ENCODE results near the gene ARFGEF2.
"Not testable (repeated sequence)": the region's sequence is repeated elsewhere in the genome, so short reads cannot be mapped to it uniquely, and the experiment has no call there.

ARFGEF2 gene

DNA sequence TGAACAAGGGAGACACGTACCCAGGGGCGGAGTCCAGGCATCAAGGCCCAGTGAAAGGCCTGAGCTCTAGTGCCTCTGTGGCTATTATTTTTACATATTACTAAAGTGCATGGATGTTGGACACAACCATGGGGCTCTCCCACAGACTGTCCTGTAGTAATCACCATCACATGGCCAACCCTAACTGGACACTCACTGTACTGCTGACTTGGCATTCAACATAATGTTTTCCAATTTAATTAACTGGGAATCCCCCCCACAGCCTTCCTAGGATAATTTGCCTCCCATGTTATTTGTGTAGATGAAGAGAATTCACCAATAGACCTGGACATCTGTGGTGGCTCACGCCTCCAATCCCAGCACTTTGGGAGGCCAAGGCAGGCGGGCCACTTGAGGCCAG, 34.5 kb downstream of the ARFGEF2 start:
- Histone ChIP-seq H3K4me1 (ENCODE audit: insufficient read depth, low read length) (no peaks in the 10 kb centered on the region), H3K27me3 (ENCODE audit: insufficient read depth, low read length) (no peaks in the 10 kb centered on the region), H2AFZ (ENCODE audit: low read depth, low read length) (no peak overlapping the region), H3K36me3 (ENCODE audit: insufficient read depth, low read length) (peaks cover 67% of the 10 kb centered on the region), H3K4me3 (ENCODE audit: low read length) (no peak overlapping the region), H3K9me3 (ENCODE audit: low read length) (no peaks in the 10 kb centered on the region)

- Histone ChIP-seq H3K4me1 (ENCODE audit: insufficient read depth, low read length) (no peaks in the 10 kb centered on the region), H3K9me3 (ENCODE audit: low read length) (no peaks in the 10 kb centered on the region), H3K27me3 (ENCODE audit: insufficient read depth, low read length) (no peaks in the 10 kb centered on the region), H3K36me3 (ENCODE audit: insufficient read depth, low read length) (peaks cover 58% of the 10 kb centered on the region), H3K4me3 (ENCODE audit: low read length) (no peak overlapping the region), H2AFZ (ENCODE audit: low read depth, low read length) (no peak overlapping the region)
Observed at GRCh38 chr20:48957053-48957481, 35.6 kb downstream of the ARFGEF2 start.

DNA sequence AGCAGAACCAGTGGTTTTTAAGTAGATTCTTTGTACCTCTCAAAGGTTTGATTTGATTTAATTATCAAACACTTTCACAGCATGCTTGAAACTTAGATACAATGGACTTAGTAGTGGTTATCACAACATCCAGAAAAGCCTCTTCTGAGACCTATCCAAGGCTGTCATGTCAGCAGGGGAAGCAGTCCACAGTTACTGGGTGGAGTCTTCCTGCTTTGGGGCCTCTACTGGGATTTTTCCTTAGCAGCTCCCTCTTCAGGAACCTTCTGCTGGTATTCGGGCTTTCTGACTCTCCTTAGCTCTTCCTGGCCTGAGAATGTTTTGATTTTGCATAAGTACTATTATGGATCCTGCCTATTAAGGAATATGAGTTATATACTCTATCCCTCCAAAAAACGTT, 36.0 kb downstream of the ARFGEF2 start:
- no peaks in the 10 kb centered on the region for H3K4me1 ChIP-seq (ENCODE audit: insufficient read depth, low read length)
- peaks cover 55% of the 10 kb centered on the region for H3K36me3 ChIP-seq (ENCODE audit: insufficient read depth, low read length)
- no peaks in the 10 kb centered on the region for H3K9me3 ChIP-seq (ENCODE audit: low read length)
- H3K4me3 ChIP-seq (ENCODE audit: low read length) = no peak overlapping the region
- H3K27me3 ChIP-seq (ENCODE audit: insufficient read depth, low read length) = no peaks in the 10 kb centered on the region
- no peak overlapping the region for H2AFZ ChIP-seq (ENCODE audit: low read depth, low read length)

- Histone ChIP-seq H3K4me1 (ENCODE audit: insufficient read depth, low read length) (no peaks in the 10 kb centered on the region), H2AFZ (ENCODE audit: low read depth, low read length) (no peak overlapping the region), H3K36me3 (ENCODE audit: insufficient read depth, low read length) (peaks cover 53% of the 10 kb centered on the region), H3K9me3 (ENCODE audit: low read length) (no peaks in the 10 kb centered on the region), H3K4me3 (ENCODE audit: low read length) (no peak overlapping the region), H3K27me3 (ENCODE audit: insufficient read depth, low read length) (no peaks in the 10 kb centered on the region)
Observed at GRCh38 chr20:48958743-48959142, 37.2 kb downstream of the ARFGEF2 start.

DNA sequence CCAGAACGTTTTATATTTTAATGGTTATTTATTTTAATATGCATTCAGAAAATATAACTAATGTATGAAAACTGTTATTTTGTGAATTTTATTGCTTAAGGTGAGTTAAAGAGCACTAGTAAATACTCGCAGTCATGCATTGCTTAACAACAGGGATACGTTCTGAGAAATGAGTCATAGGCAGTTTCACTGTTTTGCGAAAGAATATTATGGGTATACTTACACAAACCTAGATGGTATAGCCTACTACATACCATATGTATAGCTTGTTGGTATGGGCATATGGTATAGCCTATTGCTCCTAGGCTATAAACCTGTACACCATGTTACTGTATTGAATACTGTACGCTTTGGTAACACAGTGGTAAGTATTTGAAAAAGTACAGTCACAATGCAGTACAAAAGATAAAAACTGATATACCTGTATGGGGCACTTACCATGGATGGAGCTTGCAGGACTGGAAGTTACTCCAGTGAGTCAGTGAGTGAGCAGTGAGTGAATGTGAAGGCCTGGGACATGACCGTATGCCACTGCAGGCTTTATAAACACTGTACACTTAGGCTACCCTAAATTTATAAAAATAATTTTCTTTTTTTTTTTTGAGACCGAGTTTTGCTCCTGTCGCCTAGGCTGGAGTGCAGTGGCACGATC, 38.5 kb downstream of the ARFGEF2 start:
- Histone ChIP-seq H3K4me3 (ENCODE audit: low read length) (no peak overlapping the region), H3K36me3 (ENCODE audit: insufficient read depth, low read length) (peaks cover 46% of the 10 kb centered on the region), H2AFZ (ENCODE audit: low read depth, low read length) (no peak overlapping the region), H3K9me3 (ENCODE audit: low read length) (no peaks in the 10 kb centered on the region), H3K27me3 (ENCODE audit: insufficient read depth, low read length) (no peaks in the 10 kb centered on the region), H3K4me1 (ENCODE audit: insufficient read depth, low read length) (no peaks in the 10 kb centered on the region)

GRCh38 chr20:48962421-48962820, 40.9 kb downstream of the ARFGEF2 start:
- Histone ChIP-seq H3K4me1 (ENCODE audit: insufficient read depth, low read length) (no peaks in the 10 kb centered on the region), H3K4me3 (ENCODE audit: low read length) (no peak overlapping the region), H3K9me3 (ENCODE audit: low read length) (no peaks in the 10 kb centered on the region), H2AFZ (ENCODE audit: low read depth, low read length) (no peak overlapping the region), H3K27me3 (ENCODE audit: insufficient read depth, low read length) (no peaks in the 10 kb centered on the region), H3K36me3 (ENCODE audit: insufficient read depth, low read length) (peaks cover 43% of the 10 kb centered on the region)

GRCh38 chr20:48962976-48963771, 41.7 kb downstream of the ARFGEF2 start:
- no peak overlapping the region for H3K4me3 ChIP-seq (ENCODE audit: low read length)
- H3K36me3 ChIP-seq (ENCODE audit: insufficient read depth, low read length) = peaks cover 40% of the 10 kb centered on the region
- no peak overlapping the region for H2AFZ ChIP-seq (ENCODE audit: low read depth, low read length)
- no peaks in the 10 kb centered on the region for H3K27me3 ChIP-seq (ENCODE audit: insufficient read depth, low read length)
- H3K9me3 ChIP-seq (ENCODE audit: low read length) = no peaks in the 10 kb centered on the region
- no peaks in the 10 kb centered on the region for H3K4me1 ChIP-seq (ENCODE audit: insufficient read depth, low read length)

DNA sequence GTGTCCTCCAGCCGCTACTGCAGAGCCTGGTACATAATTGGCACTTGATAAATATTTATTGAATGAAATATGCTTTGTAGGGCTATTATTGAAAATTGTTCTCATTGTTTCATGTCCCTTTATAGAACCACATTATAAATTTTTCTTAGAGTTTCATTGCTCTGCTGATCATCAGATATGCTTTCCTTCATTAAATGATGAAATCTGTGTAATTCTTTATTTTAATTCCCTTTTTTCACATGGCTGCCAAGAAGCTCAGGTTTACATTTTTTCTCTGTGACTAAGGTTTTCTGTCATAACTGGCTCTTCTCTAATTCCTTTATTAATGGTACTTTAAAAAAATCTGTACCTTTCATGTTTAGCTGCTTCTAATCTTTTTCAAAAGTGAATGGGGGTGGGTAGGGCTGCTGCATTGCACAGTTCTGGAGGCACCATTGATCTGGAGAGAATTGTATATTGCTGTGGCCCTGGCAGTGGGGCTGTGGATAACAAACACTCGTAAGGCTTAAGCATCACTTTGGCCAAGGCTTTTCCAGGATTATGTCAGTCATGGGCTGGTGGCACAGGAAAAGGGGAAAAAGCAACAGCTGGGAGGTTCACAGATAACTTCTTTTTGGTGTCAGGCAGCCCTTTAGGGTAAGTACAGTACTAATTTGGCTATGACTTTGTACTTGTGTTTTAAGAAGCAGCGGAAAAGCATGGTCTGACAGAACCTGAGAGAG, 43.8 kb downstream of the ARFGEF2 start:
- H3K9me3 ChIP-seq (ENCODE audit: low read length) = no peaks in the 10 kb centered on the region
- H3K27me3 ChIP-seq (ENCODE audit: insufficient read depth, low read length) = no peaks in the 10 kb centered on the region
- H2AFZ ChIP-seq (ENCODE audit: low read depth, low read length) = no peak overlapping the region
- H3K4me1 ChIP-seq (ENCODE audit: insufficient read depth, low read length) = no peaks in the 10 kb centered on the region
- H3K36me3 ChIP-seq (ENCODE audit: insufficient read depth, low read length) = peaks cover 47% of the 10 kb centered on the region
- H3K4me3 ChIP-seq (ENCODE audit: low read length) = no peak overlapping the region

- Histone ChIP-seq H3K27me3 (ENCODE audit: insufficient read depth, low read length) (no peaks in the 10 kb centered on the region), H3K36me3 (ENCODE audit: insufficient read depth, low read length) (peaks cover 58% of the 10 kb centered on the region), H3K4me3 (ENCODE audit: low read length) (no peak overlapping the region), H3K4me1 (ENCODE audit: insufficient read depth, low read length) (peaks cover 2% of the 10 kb centered on the region), H2AFZ (ENCODE audit: low read depth, low read length) (no peak overlapping the region), H3K9me3 (ENCODE audit: low read length) (no peaks in the 10 kb centered on the region)
Observed at GRCh38 chr20:48970681-48971365, 49.3 kb downstream of the ARFGEF2 start.

- no peaks in the 10 kb centered on the region for H3K27me3 ChIP-seq (ENCODE audit: insufficient read depth, low read length)
- H2AFZ ChIP-seq (ENCODE audit: low read depth, low read length) = no peak overlapping the region
- no peaks in the 10 kb centered on the region for H3K9me3 ChIP-seq (ENCODE audit: low read length)
- peaks cover 51% of the 10 kb centered on the region for H3K36me3 ChIP-seq (ENCODE audit: insufficient read depth, low read length)
- no peak overlapping the region for H3K4me3 ChIP-seq (ENCODE audit: low read length)
- H3K4me1 ChIP-seq (ENCODE audit: insufficient read depth, low read length) = peaks cover 7% of the 10 kb centered on the region
Observed at GRCh38 chr20:48971956-48972355, 50.4 kb downstream of the ARFGEF2 start.

- Histone ChIP-seq H3K4me3 (ENCODE audit: low read length) (no peak overlapping the region), H3K27me3 (ENCODE audit: insufficient read depth, low read length) (no peaks in the 10 kb centered on the region), H3K4me1 (ENCODE audit: insufficient read depth, low read length) (peaks cover 7% of the 10 kb centered on the region), H3K36me3 (ENCODE audit: insufficient read depth, low read length) (peaks cover 48% of the 10 kb centered on the region), H2AFZ (ENCODE audit: low read depth, low read length) (no peak overlapping the region), H3K9me3 (ENCODE audit: low read length) (no peaks in the 10 kb centered on the region)
Observed at GRCh38 chr20:48972816-48973215, 51.3 kb downstream of the ARFGEF2 start.

DNA sequence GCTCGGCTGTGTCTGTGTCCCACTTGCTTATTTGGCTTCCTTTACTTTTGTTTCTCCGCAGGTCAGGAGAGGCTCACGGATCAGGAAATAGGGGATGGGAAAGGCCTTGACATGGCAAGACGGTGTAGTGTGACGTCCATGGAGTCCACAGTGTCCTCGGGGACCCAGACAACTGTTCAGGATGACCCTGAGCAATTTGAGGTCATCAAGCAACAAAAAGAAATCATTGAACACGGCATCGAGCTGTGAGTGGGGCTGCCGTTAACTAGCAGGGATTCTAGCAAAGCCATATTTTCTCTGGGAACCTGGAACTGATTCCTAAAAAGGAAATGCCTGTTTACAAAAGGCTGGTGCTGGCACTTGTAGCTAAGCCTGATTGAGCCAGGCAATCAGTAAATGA, 54.4 kb downstream of the ARFGEF2 start:
- H3K4me1 ChIP-seq (ENCODE audit: insufficient read depth, low read length) = peaks cover 7% of the 10 kb centered on the region
- H3K36me3 ChIP-seq (ENCODE audit: insufficient read depth, low read length) = peaks cover 30% of the 10 kb centered on the region
- H3K9me3 ChIP-seq (ENCODE audit: low read length) = no peaks in the 10 kb centered on the region
- H3K27me3 ChIP-seq (ENCODE audit: insufficient read depth, low read length) = no peaks in the 10 kb centered on the region
- H2AFZ ChIP-seq (ENCODE audit: low read depth, low read length) = no peak overlapping the region
- no peak overlapping the region for H3K4me3 ChIP-seq (ENCODE audit: low read length)

GRCh38 chr20:48979980-48980379, 58.5 kb downstream of the ARFGEF2 start:
- not testable (repeated sequence) for H3K27me3 ChIP-seq (ENCODE audit: insufficient read depth, low read length); H2AFZ ChIP-seq (ENCODE audit: low read depth, low read length); H3K4me3 ChIP-seq (ENCODE audit: low read length); H3K4me1 ChIP-seq (ENCODE audit: insufficient read depth, low read length)
- Histone ChIP-seq H3K36me3 (ENCODE audit: insufficient read depth, low read length) (peaks cover 34% of the 10 kb centered on the region), H3K9me3 (ENCODE audit: low read length) (peaks cover 13% of the 10 kb centered on the region)

All from neuron (in vitro differentiated cells).